HepG2 (cell line): ENCODE measurements around the gene P4HB. TPM values are rescaled to one million over a fixed set of nuclear protein-coding genes. Genes with fewer than 3 reads are reported as not detected.

ENCODE experiments used
- CBFB ChIP-seq: sonication (generic); formaldehyde crosslinking; IDR thresholded peaks from 2 replicates; pipeline ENCODE4 v1.4.0; 2020; ENCODE audit warnings: missing genetic modification reagents
- CEBPB ChIP-seq: IDR thresholded peaks from 2 replicates; pipeline ENCODE4 v1.6.1; 2011; ENCODE audit warnings: low read depth, low read length, improper control_type of control experiment, borderline replicate concordance
- IRX3 ChIP-seq: sonication (generic); formaldehyde crosslinking; IDR thresholded peaks from 2 replicates; pipeline ENCODE4 v1.8.1; 2023; ENCODE audit warnings: mild to moderate bottlenecking, low read depth, missing genetic modification reagents, borderline replicate concordance
- MIXL1 ChIP-seq: IDR thresholded peaks from 2 replicates; pipeline ENCODE4 v1.6.1; 2016
- NFKBIZ ChIP-seq: IDR thresholded peaks from 2 replicates; pipeline ENCODE4 v1.6.1; 2018; ENCODE audit warnings: missing genetic modification reagents, missing compliant biosample characterization
- NR2C2 ChIP-seq: sonication (generic); formaldehyde crosslinking; IDR thresholded peaks from 2 replicates; pipeline ENCODE4 v1.4.0; 2020; ENCODE audit warnings: missing genetic modification reagents, mild to moderate bottlenecking, moderate library complexity, borderline replicate concordance
- NR3C1 ChIP-seq: sonication (generic); formaldehyde crosslinking; IDR thresholded peaks from 2 replicates; pipeline ENCODE4 v1.4.0; 2020; ENCODE audit warnings: missing genetic modification reagents
- ONECUT2 ChIP-seq: sonication (generic); formaldehyde crosslinking; IDR thresholded peaks from 2 replicates; pipeline ENCODE4 v1.4.0; 2020; ENCODE audit warnings: missing genetic modification reagents
- PHF5A ChIP-seq: IDR thresholded peaks from one replicate; pipeline ENCODE4 v1.6.1; 2018; ENCODE audit warnings: low read depth, missing genetic modification reagents; ENCODE audit not compliant: unreplicated experiment
- RERE ChIP-seq: IDR thresholded peaks from 2 replicates; pipeline ENCODE4 v1.6.1; 2016; ENCODE audit warnings: low read depth, missing genetic modification reagents, missing compliant biosample characterization
- RFXAP ChIP-seq: sonication (generic); formaldehyde crosslinking; IDR thresholded peaks from 2 replicates; pipeline ENCODE4 v1.4.0; 2020; ENCODE audit warnings: missing genetic modification reagents, borderline replicate concordance
- RXRB ChIP-seq: IDR thresholded peaks from 2 replicates; pipeline ENCODE4 v1.6.1; 2016; ENCODE audit warnings: borderline replicate concordance, missing genetic modification reagents, missing compliant biosample characterization
- SMC3 ChIP-seq: IDR thresholded peaks from 2 replicates; pipeline ENCODE4 v1.6.1; 2011; ENCODE audit warnings: low read length, improper control_type of control experiment
- SP5 ChIP-seq: IDR thresholded peaks from 2 replicates; pipeline ENCODE4 v1.6.1; 2016; ENCODE audit warnings: low read depth, borderline replicate concordance
- SRSF9 ChIP-seq: fragments of 200-400 bp; formaldehyde crosslinking; IDR thresholded peaks from 2 replicates; pipeline ENCODE4 v1.6.1; 2018; ENCODE audit warnings: borderline replicate concordance, mild to moderate bottlenecking, low read depth, low read length; ENCODE audit not compliant: insufficient read depth, poor library complexity, severe bottlenecking
- ZBTB20 ChIP-seq: sonication (generic); formaldehyde crosslinking; IDR thresholded peaks from 2 replicates; pipeline ENCODE4 v1.8.1; 2023; ENCODE audit warnings: missing genetic modification reagents, low read depth, mild to moderate bottlenecking, borderline replicate concordance
- ZFY ChIP-seq: sonication (generic); formaldehyde crosslinking; IDR thresholded peaks from 2 replicates; pipeline ENCODE4 v1.4.0; 2020; ENCODE audit warnings: missing genetic modification reagents
- ZNF761 ChIP-seq: sonication (generic); formaldehyde crosslinking; conservative IDR thresholded peaks from 2 replicates; pipeline ENCODE4 v1.4.0; 2020; ENCODE audit warnings: mild to moderate bottlenecking, missing genetic modification reagents
- ZNF768 ChIP-seq: sonication (generic); formaldehyde crosslinking; IDR thresholded peaks from 2 replicates; pipeline ENCODE4 v1.4.0; 2020; ENCODE audit warnings: missing genetic modification reagents
- polyA plus RNA-seq, 8 experiments: library from polyadenylated mRNA; depleted of rRNA in 3 of 8; stranded (reverse) in 7 of 8; unstranded in 1 of 8; fragments of >200 nt; fragmentation: Illumina TruSeq in 4 of 8; extraction: Trizol in 4 of 8; gene quantifications; 2 replicates each; pipeline versions ENCODE4 v1.2.1 to v1.2.3, GENCODE V29; 2011 to 2016; ENCODE audit warnings: low read depth in 4 of 8, missing spikeins in 1 of 8, mixed read lengths in 1 of 8; ENCODE audit not compliant: insufficient read depth in 1 of 8
- total RNA-seq, 5 experiments: library from RNA; depleted of rRNA; stranded (reverse); fragments of >200 nt; fragmentation: Illumina TruSeq; extraction: Trizol; gene quantifications; 2 replicates each; pipeline ENCODE4 v1.2.3, GENCODE V29; 2016; ENCODE audit warnings: low read depth in 1 of 5
- TF ChIP-seq, protein P1 (sequence below): sonication (generic); formaldehyde crosslinking; IDR thresholded peaks from 2 replicates; pipeline ENCODE4 v1.4.0; 2020; ENCODE audit warnings: mild to moderate bottlenecking, missing genetic modification reagents
- TF ChIP-seq, protein P2 (sequence below): sonication (generic); formaldehyde crosslinking; IDR thresholded peaks from 2 replicates; pipeline ENCODE4 v1.5.0; 2020; ENCODE audit warnings: missing genetic modification reagents, mild to moderate bottlenecking, borderline replicate concordance
- TF ChIP-seq, protein P3 (sequence below): sonication (generic); formaldehyde crosslinking; IDR thresholded peaks from 2 replicates; pipeline ENCODE4 v1.8.1; 2023; ENCODE audit warnings: mild to moderate bottlenecking, moderate library complexity, missing genetic modification reagents

P4HB gene
- total and polyA plus RNA-seq, 2 of the 13 experiments (the other 11 are each of a cell fraction or from before 2014, with no cell fraction given) = 185 to 782 TPM

DNA sequence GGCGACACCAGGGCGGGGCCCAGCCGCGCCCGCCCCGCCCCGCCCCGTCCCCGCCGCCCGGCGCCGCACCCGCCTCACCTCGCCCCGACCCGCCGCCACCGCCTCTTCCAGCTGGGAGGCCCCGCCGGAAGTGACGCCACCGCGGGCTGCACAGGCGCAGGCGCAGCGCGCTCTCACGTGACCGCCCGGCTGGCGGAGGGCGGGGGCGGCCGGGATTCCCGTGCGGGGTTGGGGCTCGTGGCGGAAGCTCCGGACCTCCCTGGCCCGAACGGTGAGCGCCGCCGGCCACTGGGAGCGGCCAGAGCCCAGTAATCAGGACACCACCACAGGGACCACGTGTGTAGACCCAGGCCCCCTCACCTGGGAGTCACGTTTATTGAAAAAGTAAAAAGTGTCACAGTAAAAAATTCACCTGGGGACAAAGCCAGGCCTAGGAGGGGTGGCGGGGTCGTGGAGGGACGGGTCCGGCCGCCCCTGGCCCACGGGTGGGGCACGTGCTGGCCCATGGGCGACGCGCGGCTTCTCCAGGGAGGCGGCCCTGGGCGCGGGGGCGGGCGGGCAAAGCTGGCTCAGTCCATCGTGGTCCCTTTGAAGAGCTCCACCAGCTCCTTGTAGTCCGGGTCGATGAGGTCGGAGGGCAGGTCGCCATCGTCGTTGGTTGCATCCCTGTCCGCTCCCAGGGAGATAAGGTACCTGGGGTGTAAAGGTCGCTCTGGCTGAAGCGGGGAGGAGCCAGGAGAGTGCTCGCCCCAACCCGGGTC, 27.0 kb downstream of the P4HB start, which contains the start of gene MCRIP1 (continued):
- TF ChIP-seq NR2C2 (CRISPR knock-in tag) (peak; percentile 94), IRX3 (CRISPR knock-in tag) (peak; percentile 95), ONECUT2 (CRISPR knock-in tag) (peak; percentile 89), CBFB (CRISPR knock-in tag) (peak; percentile 44; the same call in 1 of the 2 replicates), ZBTB20 (CRISPR knock-in tag) (no peak; the same call in 1 of the 2 replicates), RFXAP (peak; percentile 30; the same call in 1 of the 2 replicates), MIXL1 (CRISPR knock-in tag) (peak; percentile 7; the same call in 1 of the 2 replicates), NR3C1 (CRISPR knock-in tag) (no peak), RXRB (CRISPR knock-in tag) (peak; percentile 61; the same call in 1 of the 2 replicates), SMC3 (no peak), SRSF9 (no peak), RERE (CRISPR knock-in tag) (peak; percentile 28; the same call in 1 of the 2 replicates), NFKBIZ (CRISPR knock-in tag) (0 out of 2 replicates have a peak, but pooled peaks have one; percentile 56), CEBPB (0 out of 2 replicates have a peak, but pooled peaks have one; percentile 1), ZNF761 (CRISPR knock-in tag) (peak; percentile 81; the same call in 1 of the 2 replicates), SP5 (CRISPR knock-in tag) (peak; percentile 52; the same call in 1 of the 2 replicates), PHF5A (CRISPR knock-in tag) (no peak), ZFY (CRISPR knock-in tag) (peak; percentile 89), ZNF768 (CRISPR knock-in tag) (peak; percentile 77; the same call in 1 of the 2 replicates)
- TF ChIP-seq, protein P1, sequence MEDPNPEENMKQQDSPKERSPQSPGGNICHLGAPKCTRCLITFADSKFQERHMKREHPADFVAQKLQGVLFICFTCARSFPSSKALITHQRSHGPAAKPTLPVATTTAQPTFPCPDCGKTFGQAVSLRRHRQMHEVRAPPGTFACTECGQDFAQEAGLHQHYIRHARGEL (CRISPR knock-in tag) = no peak
- TF ChIP-seq, protein P2, sequence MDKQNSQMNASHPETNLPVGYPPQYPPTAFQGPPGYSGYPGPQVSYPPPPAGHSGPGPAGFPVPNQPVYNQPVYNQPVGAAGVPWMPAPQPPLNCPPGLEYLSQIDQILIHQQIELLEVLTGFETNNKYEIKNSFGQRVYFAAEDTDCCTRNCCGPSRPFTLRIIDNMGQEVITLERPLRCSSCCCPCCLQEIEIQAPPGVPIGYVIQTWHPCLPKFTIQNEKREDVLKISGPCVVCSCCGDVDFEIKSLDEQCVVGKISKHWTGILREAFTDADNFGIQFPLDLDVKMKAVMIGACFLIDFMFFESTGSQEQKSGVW (CRISPR knock-in tag) = no peak
- TF ChIP-seq, protein P3, sequence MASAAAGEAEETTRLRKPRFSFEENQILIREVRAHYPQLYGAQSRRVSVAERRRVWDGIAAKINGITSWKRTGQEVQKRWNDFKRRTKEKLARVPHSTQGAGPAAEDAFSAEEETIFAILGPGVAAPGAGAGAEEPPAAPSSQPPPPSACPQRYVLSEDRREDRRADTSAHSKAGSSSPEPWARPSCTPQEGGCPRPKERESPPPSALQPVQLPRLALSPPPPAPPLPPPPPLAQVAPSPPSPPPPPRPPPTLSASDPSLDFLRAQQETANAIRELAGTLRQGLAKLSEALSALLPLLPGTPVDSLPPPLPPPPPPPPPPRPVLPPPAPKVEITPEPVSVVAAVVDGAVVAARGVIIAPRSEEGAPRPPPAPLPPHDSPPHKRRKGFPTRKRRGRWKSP (CRISPR knock-in tag) = peak; percentile 78; the same call in 1 of the 2 replicates
